ENCODE measurements around the gene GARIN5A. TPM values are rescaled to one million over a fixed set of nuclear protein-coding genes. Genes with fewer than 3 reads are reported as not detected.

GARIN5A gene
- total RNA-seq, 1 experiment from 2014 or later: 3.7 TPM

DNA sequence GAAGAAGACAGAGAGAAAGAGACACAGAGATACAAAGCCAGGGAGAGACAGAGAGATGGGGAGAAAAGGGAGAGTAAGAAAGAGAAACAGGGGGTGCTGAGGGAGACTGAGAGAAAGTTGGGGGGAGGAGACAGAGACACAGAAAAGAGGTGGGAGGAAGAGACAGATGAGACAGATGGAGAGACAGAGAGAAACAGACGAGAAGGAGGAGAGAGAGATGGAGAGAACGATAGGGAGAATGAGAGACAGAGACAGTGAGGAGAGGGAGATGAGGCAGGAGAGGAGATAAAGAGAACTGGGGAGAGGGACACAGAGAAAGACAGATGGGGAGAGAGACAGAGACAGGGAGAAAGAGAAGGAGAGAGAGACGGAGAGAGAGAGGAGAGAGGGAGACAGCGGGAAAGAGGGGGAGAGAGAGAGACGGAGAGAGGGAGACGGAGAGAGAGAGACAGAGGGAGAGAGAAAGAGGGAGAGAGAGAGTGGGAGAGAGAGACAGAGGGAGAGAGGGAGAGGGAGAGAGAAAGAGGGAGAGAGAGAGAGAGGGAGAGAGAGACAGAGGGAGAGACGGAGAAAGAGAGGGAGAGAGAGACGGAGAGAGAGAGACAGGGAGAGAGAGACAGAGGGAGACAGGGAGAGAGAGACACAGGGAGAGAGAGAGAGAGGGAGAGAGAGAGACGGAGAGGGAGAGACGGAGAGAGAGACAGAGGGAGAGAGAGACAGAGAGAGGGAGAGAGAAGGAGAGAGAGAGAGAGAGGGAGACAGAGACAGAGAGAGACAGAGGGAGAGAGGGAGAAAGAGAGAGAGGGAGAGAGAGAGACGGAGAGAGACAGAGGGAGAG is 21.8 kb upstream of the GARIN5A start:
- intact Hi-C loops (cut with micrococcal nuclease; ENCODE audit: unreplicated experiment): no loop called here
- no peak overlapping the region for H2AFZ ChIP-seq
- POLR2A ChIA-PET (ENCODE audit: unreplicated experiment): no interaction called here

DNA sequence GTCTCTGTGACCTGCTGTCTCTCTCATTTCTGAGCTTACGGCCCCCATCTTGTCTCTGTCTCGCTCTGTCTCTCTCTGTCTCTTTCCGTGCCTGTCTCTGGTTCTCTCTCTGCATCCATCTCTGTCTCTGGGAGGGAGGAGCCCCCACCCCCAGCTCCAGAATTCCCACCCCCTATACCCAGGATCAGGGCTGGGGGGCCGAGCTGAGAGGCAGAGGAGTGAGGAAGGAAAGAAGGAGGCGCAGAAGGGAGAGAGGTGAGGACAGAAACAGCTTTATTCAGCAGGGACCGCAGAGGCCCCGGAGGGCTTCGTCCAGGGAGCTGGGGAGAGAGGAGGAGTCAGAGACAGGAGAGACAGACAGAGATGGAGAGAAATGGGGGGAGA is 20.4 kb upstream of the GARIN5A start:
- no peaks in the 10 kb centered on the region for H3K9me2 ChIP-seq (ENCODE audit: insufficient read depth)
- H3K4me1 ChIP-seq (replicated peaks; ENCODE audit: insufficient read depth): no peaks in the 10 kb centered on the region
- H3K27me3 ChIP-seq (ENCODE audit: insufficient read depth, low read depth): no peaks in the 10 kb centered on the region
- H4K20me1 ChIP-seq (ENCODE audit: insufficient read depth): no peaks in the 10 kb centered on the region
- H3K4me2 ChIP-seq: no peak overlapping the region
- intact Hi-C loops (cut with micrococcal nuclease; ENCODE audit: unreplicated experiment): no loop called here
- H3K36me3 ChIP-seq (ENCODE audit: low read depth): no peaks in the 10 kb centered on the region
- peaks cover 8% of the 10 kb centered on the region; the same call in 1 of the 2 replicates for H3F3A ChIP-seq (ENCODE audit: insufficient read depth, low read depth)
- no peak overlapping the region for H3K27ac ChIP-seq
- H3K4me3 ChIP-seq: no peak overlapping the region
- no peaks in the 10 kb centered on the region for H3K9me3 ChIP-seq (ENCODE audit: insufficient read depth, low read depth)
- DNase-seq: no peak
- no peak overlapping the region for H2AFZ ChIP-seq
- TF ChIP-seq EZH2 (IDR thresholded peaks at IDR 0.05; ENCODE audit: low read depth): no peak
- TF ChIP-seq, protein P1, sequence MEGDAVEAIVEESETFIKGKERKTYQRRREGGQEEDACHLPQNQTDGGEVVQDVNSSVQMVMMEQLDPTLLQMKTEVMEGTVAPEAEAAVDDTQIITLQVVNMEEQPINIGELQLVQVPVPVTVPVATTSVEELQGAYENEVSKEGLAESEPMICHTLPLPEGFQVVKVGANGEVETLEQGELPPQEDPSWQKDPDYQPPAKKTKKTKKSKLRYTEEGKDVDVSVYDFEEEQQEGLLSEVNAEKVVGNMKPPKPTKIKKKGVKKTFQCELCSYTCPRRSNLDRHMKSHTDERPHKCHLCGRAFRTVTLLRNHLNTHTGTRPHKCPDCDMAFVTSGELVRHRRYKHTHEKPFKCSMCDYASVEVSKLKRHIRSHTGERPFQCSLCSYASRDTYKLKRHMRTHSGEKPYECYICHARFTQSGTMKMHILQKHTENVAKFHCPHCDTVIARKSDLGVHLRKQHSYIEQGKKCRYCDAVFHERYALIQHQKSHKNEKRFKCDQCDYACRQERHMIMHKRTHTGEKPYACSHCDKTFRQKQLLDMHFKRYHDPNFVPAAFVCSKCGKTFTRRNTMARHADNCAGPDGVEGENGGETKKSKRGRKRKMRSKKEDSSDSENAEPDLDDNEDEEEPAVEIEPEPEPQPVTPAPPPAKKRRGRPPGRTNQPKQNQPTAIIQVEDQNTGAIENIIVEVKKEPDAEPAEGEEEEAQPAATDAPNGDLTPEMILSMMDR (conservative IDR thresholded peaks at IDR 0.05): no peak
- ChIA-PET CTCF (no interaction called here), POLR2A (ENCODE audit: unreplicated experiment) (no interaction called here)
- H3K79me2 ChIP-seq (ENCODE audit: low read depth): no peaks in the 10 kb centered on the region
- BruUV-seq (replicated peaks): no TSS peak

More for the DNA sequence above, 21.8 kb upstream of the GARIN5A start:
- no peak overlapping the region for H3K4me2 ChIP-seq
- CTCF ChIA-PET: no interaction called here
- H3K79me2 ChIP-seq (ENCODE audit: low read depth): no peaks in the 10 kb centered on the region
- no peaks in the 10 kb centered on the region for H3K27me3 ChIP-seq (ENCODE audit: insufficient read depth, low read depth)
- TF ChIP-seq, protein P1 (conservative IDR thresholded peaks at IDR 0.05): no peak
- TF ChIP-seq EZH2 (IDR thresholded peaks at IDR 0.05; ENCODE audit: low read depth): no peak
- peaks cover 8% of the 10 kb centered on the region; the same call in 1 of the 2 replicates for H3F3A ChIP-seq (ENCODE audit: insufficient read depth, low read depth)
- no peak for DNase-seq
- no peak overlapping the region for H3K27ac ChIP-seq
- H4K20me1 ChIP-seq (ENCODE audit: insufficient read depth): no peaks in the 10 kb centered on the region
- no peaks in the 10 kb centered on the region for H3K9me3 ChIP-seq (ENCODE audit: insufficient read depth, low read depth)
- H3K9me2 ChIP-seq (ENCODE audit: insufficient read depth): no peaks in the 10 kb centered on the region
- H3K36me3 ChIP-seq (ENCODE audit: low read depth): no peaks in the 10 kb centered on the region
- no TSS peak for BruUV-seq (replicated peaks)
- no peak overlapping the region for H3K4me3 ChIP-seq
- H3K4me1 ChIP-seq (replicated peaks; ENCODE audit: insufficient read depth): no peaks in the 10 kb centered on the region

DNA sequence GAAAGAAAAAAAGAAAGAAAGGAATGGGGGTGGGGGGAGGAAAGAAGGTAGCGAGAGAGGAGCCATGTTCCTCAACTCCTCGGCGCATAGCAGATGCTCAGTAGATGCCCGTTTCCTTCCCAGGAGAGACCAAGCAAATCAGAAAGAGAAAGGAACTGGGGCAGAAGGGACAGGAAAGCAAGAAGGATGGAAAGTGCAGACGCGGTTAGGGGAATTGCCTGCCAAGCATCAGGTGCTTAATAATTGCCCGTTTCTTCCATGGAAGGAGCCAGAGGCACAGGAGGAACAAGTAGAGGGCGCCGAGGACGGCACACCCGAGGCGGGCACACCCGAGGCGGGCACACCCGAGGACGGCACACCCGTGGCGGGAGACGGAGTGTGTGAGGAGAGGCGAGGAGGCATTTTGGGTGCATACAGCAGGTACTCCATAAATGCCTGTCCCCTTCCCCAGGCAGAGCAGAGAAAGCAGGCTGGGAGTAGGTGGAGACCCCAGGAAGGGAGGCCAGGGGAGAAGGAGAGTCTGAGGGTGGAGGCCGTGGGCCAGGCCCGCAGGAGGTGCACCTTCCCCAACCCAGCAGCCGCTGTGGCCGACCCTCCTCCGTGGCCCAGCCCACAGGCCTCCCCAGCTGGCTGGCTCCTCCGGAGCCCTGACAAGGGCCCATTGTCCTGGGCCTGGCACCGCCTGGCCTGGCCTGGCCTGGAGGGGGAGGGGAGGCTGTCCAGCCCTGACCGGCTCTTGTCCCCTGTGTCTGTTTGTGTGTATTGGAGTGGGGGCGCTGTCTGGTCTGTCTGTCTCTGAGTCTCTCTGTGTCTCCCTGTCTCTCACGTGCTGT is 19.8 kb upstream of the GARIN5A start:
- POLR2A ChIA-PET (ENCODE audit: unreplicated experiment): no interaction called here
- Histone ChIP-seq H3K4me3 (no peak overlapping the region), H3K36me3 (ENCODE audit: low read depth) (no peaks in the 10 kb centered on the region), H3K27me3 (ENCODE audit: insufficient read depth, low read depth) (no peaks in the 10 kb centered on the region), H2AFZ (no peak overlapping the region), H3K27ac (no peak overlapping the region), H3F3A (ENCODE audit: insufficient read depth, low read depth) (peaks cover 8% of the 10 kb centered on the region; the same call in 1 of the 2 replicates), H3K4me1 (replicated peaks; ENCODE audit: insufficient read depth) (no peaks in the 10 kb centered on the region), H3K9me2 (ENCODE audit: insufficient read depth) (no peaks in the 10 kb centered on the region), H3K4me2 (no peak overlapping the region), H3K79me2 (ENCODE audit: low read depth) (no peaks in the 10 kb centered on the region), H4K20me1 (ENCODE audit: insufficient read depth) (no peaks in the 10 kb centered on the region), H3K9me3 (ENCODE audit: insufficient read depth, low read depth) (no peaks in the 10 kb centered on the region)
- TF ChIP-seq EZH2 (IDR thresholded peaks at IDR 0.05; ENCODE audit: low read depth): no peak
- TF ChIP-seq, protein P1 (conservative IDR thresholded peaks at IDR 0.05): no peak
- no TSS peak for BruUV-seq (replicated peaks)
- DNase-seq: no peak
- intact Hi-C loops (cut with micrococcal nuclease; ENCODE audit: unreplicated experiment): no loop called here
- CTCF ChIA-PET: no interaction called here

Measured in PC-9 (cell line).